Stimulated activated CD4-positive, alpha-beta T cell treated with anti-CD3 and anti-CD28 coated beads, Interleukin-15, amount 100 ng/mL, for 1 hour (primary cell): ENCODE measurements around the gene CWH43.
A peak's percentile ranks its signal among the peaks of the same experiment; 100 is the strongest.
"Not testable (repeated sequence)": the region's sequence is repeated elsewhere in the genome, so short reads cannot be mapped to it uniquely, and the experiment has no call there.

ENCODE experiments used
- DNase-seq, 2 donors: peaks; one replicate each; pipeline ENCODE4 v3.0.0-alpha.2; 2020; ENCODE audit warnings: low read depth in 1 of 2, low spot score in 1 of 2

CWH43 gene

GRCh38 chr4:48985976-48986653 lies at the start of gene CWH43:
TSS of gene CWH43 (plus strand) at chr4:48986275. CDS start at chr4:48986430, 155 bp downstream.
- no peak for DNase-seq

GRCh38 chr4:48937033-48937432 lies 49.0 kb upstream of the CWH43 start:
- DNase-seq, result no peak

- DNase-seq, result no peak
Measured at GRCh38 chr4:48938831-48939230, 47.2 kb upstream of the CWH43 start.

GRCh38 chr4:48939785-48940184 lies 46.3 kb upstream of the CWH43 start:
- DNase-seq, result no peak

GRCh38 chr4:48943387-48943786 lies 42.7 kb upstream of the CWH43 start:
- no peak for DNase-seq

GRCh38 chr4:48944252-48944651 lies 41.8 kb upstream of the CWH43 start:
- no peak for DNase-seq

- DNase-seq, result no peak
Measured at GRCh38 chr4:48944756-48945241, 41.3 kb upstream of the CWH43 start.

GRCh38 chr4:48945981-48946380 lies 40.1 kb upstream of the CWH43 start:
- no peak for DNase-seq

- no peak for DNase-seq
Measured at GRCh38 chr4:48947731-48948130, 38.3 kb upstream of the CWH43 start.

- DNase-seq, result no peak
Measured at GRCh38 chr4:48949086-48949485, 37.0 kb upstream of the CWH43 start.

GRCh38 chr4:48949518-48950219 lies 36.4 kb upstream of the CWH43 start:
- DNase-seq, result no peak

GRCh38 chr4:48954314-48954713 lies 31.8 kb upstream of the CWH43 start:
- no peak for DNase-seq

- DNase-seq, result not testable (repeated sequence)
Measured at GRCh38 chr4:48957366-48957765, 28.7 kb upstream of the CWH43 start.

- DNase-seq, result no peak
Measured at GRCh38 chr4:48958582-48958981, 27.5 kb upstream of the CWH43 start.

GRCh38 chr4:48960988-48961635 lies 25.0 kb upstream of the CWH43 start:
- no peak for DNase-seq

- DNase-seq, result no peak
Measured at GRCh38 chr4:48962636-48963035, 23.4 kb upstream of the CWH43 start.

- DNase-seq, result peak; percentile 37 to 39
Measured at GRCh38 chr4:48963042-48963679, 22.9 kb upstream of the CWH43 start.

GRCh38 chr4:48967101-48967500 lies 19.0 kb upstream of the CWH43 start:
- DNase-seq, result no peak

- no peak for DNase-seq
Measured at GRCh38 chr4:48967631-48968030, 18.4 kb upstream of the CWH43 start.

GRCh38 chr4:48968814-48969213 lies 17.3 kb upstream of the CWH43 start:
- no peak for DNase-seq

GRCh38 chr4:48970471-48970921 lies 15.6 kb upstream of the CWH43 start:
- DNase-seq, result no peak
